Endothelial cell of coronary artery (primary cell): ENCODE measurements around the gene ZNF207. TPM values are rescaled to one million over a fixed set of nuclear protein-coding genes. Genes with fewer than 3 reads are reported as not detected.

Experiments used
- total RNA-seq: library from RNA; depleted of rRNA; stranded (reverse); fragments of >200 nt; gene quantifications from 2 replicates; pipeline ENCODE4 v1.2.3, GENCODE V29; 2014

Gene ZNF207
- 90.1 and 97.0 TPM in 2 replicates for total RNA-seq

GRCh38 chr17:32349854-32350665, at the start of gene ZNF207:
ZNF207 (plus strand) TSS chr17:32350157; CDS start chr17:32350286, 129 bp downstream.

GRCh38 chr17:32341857-32342602, 7.9 kb upstream of the ZNF207 start, which contains the start of gene C17orf75:
C17orf75 (minus strand) TSS chr17:32342173; CDS start chr17:32342139, 34 bp downstream.

Other genes starting within 250 kb of the ZNF207 start
- gene RHOT1, start 207.7 kb upstream of the ZNF207 start, total RNA-seq: 29.6 and 35.8 TPM in 2 replicates
- gene RHBDL3, start 84.3 kb upstream of the ZNF207 start, total RNA-seq: under 0.01 TPM in 2 replicates
- gene C17orf75, start 8.0 kb upstream of the ZNF207 start, total RNA-seq: 22.7 and 23.3 TPM in 2 replicates
- gene PSMD11, start 94.4 kb downstream of the ZNF207 start, total RNA-seq: 115 and 136 TPM in 2 replicates
- gene CDK5R1, start 136.8 kb downstream of the ZNF207 start, total RNA-seq: 1.0 and 1.9 TPM in 2 replicates